ENCODE data around the gene RAB4A. TPM values are rescaled to one million over a fixed set of nuclear protein-coding genes. Genes with fewer than 3 reads are reported as not detected.

RAB4A gene
- total RNA-seq, 2 donors from 2014 or later = 12.5 to 69.0 TPM

DNA sequence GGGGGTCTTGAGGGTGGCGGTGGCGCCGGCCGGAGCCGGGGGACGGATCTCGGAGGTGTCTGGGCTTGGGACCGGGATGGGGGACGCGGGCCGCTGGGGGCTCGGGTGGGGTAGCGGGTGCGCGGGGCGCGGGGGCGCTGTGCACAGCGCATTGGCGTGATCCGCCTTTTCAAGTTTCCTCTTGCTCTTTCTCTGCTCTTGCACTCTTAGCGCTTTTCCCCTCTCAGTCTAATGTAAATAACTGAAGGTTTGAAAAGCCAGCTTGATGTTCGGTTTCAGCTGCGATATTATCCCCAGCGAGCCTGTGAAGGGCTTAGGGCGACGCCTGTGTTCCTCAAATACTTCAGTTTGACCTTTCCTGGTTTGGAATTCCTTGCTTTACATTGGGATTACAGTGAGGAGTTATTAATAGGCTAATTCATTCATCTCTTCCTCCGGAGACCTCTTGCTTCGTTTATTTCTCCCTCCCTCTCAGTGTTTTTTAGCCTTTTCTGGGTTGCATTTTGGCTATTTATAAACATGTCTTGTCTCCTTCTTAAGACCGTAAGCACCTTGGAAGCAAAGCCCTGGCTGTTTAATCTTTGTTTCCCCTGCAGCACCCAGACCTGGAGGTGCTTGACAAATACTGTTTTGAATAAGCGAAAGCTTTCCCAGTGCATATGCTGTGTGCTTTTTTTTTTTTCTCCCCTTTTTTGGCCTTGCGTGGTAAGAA is 693 bp downstream of the RAB4A start:
- Histone ChIP-seq H3K27ac (peak overlapping the region; percentile 92 to 96 (median 94)), H3K4me3 (peak overlapping the region; percentile 13 to 32), H3K9me3 (no peaks in the 10 kb centered on the region), H3K36me3 (replicated peaks in 1 of 2; ENCODE audit: insufficient read depth in 1 of 2, low read depth in 2 of 2) (no peaks in the 10 kb centered on the region), H3K27me3 (no peaks in the 10 kb centered on the region), H3K4me1 (peaks cover 57% of the 10 kb centered on the region)
- TF ChIP-seq, protein P1, sequence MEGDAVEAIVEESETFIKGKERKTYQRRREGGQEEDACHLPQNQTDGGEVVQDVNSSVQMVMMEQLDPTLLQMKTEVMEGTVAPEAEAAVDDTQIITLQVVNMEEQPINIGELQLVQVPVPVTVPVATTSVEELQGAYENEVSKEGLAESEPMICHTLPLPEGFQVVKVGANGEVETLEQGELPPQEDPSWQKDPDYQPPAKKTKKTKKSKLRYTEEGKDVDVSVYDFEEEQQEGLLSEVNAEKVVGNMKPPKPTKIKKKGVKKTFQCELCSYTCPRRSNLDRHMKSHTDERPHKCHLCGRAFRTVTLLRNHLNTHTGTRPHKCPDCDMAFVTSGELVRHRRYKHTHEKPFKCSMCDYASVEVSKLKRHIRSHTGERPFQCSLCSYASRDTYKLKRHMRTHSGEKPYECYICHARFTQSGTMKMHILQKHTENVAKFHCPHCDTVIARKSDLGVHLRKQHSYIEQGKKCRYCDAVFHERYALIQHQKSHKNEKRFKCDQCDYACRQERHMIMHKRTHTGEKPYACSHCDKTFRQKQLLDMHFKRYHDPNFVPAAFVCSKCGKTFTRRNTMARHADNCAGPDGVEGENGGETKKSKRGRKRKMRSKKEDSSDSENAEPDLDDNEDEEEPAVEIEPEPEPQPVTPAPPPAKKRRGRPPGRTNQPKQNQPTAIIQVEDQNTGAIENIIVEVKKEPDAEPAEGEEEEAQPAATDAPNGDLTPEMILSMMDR (IDR thresholded peaks at IDR 0.05) = peak in 1 of 7 experiments; percentile 6
- TF ChIP-seq POLR2A (IDR thresholded peaks at IDR 0.05) = no peak
- ATAC-seq = peak; percentile 7
- intact Hi-C loops (cut with DNase I) = no loop called here
- DNase-seq = peak in 3 of 4 donors; percentile 27 to 54 (median 32)
- WGBS, 2 donors = 2 to 3% methylated on average over 19 to 30 of the region's 32 CpGs

DNA sequence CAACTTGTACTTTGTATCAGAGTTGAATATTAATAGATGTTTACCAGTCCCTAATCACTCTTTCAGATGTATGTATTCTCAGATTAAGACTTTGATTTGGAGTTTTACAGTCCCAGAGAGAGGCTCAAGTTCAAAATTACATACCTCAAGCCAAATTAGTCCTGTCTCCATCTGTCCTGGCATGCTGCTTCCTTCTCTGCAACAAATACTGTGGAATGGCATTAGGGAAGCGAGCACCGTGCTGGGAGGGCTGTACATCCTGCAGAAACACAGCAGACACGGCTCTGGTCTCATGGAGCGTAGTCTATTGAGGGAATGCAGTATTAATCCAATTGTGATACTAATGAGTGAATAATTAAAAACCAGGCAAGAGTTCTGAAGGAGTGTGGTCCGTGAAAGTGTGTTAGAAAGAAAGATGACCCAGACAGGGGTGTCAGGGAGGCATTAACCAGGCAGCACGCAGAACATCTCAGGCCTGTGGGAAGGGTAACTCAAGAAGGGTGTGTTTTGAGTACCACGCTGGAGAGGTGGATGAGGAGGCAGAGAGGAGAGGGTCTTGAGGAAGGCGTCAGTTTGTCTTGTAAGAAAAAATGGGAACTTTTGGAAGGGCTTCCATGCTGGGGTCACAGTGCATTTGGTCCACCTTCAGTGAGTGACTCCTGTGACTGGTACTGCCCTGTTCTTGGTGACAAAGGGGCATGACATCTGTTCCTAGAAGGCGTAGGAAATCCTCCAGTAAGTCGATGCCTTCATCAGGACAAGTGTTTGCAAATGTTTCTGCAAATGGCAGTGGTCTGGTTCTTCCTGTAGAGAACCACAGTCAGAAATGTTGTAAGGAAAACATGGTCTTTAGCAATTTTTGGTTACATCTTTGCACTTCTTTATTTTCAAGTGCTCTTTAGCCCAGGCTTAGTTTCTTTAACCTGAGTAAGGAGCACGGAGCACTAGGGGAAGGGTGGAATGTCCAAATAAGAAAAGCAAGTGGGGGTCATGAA is 1.6 kb downstream of the RAB4A start:
- WGBS, 2 donors = 34% methylated on average over 11 of the region's 11 CpGs
- TF ChIP-seq, protein P1 (IDR thresholded peaks at IDR 0.05) = no peak
- TF ChIP-seq POLR2A (IDR thresholded peaks at IDR 0.05) = no peak
- Histone ChIP-seq H3K4me3 (peak overlapping the region; percentile 13 to 32), H3K9me3 (no peaks in the 10 kb centered on the region), H3K36me3 (replicated peaks in 1 of 2; ENCODE audit: insufficient read depth in 1 of 2, low read depth in 2 of 2) (no peaks in the 10 kb centered on the region), H3K27me3 (no peaks in the 10 kb centered on the region), H3K27ac (peak overlapping the region; percentile 28 to 96 (median 93)), H3K4me1 (peaks cover 60% of the 10 kb centered on the region)
- intact Hi-C loops (cut with DNase I) = no loop called here
- DNase-seq (peak in 1 of 4 donors; percentile 20), ATAC-seq (no peak)

DNA sequence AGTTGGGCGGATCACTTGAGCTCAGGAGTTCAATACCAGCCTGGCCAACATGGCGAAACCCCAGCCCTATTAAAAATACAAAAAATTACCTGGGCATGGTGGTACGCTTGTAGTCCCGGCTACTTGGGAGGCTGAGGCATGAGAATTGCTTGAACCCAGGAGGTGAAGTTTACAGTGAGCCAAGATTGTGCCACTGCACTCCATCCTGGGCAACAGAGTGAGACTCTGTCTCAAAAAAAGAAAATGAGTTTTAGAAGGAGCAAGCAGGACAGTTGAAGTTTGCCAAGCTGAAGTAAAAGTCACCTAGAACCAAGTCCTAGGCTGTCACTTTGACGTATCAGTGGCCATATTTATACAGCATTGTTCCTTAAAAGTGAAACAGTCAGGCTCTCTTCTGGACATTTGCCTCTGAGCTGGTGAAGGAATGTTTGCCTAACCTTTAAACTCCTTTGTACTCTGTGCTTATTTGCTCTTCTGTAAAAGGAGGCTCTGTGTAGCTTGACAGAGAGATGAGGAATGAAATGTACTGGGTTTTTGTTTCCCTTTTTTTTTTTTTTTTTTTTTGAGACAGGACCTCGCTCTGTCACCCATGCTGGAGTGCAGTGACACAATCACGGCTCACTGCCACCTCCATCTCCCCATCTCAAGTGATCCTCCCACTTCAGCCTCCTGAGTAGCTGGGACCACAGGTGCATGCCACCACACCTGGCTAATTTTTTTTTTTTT is 2.8 kb downstream of the RAB4A start:
- TF ChIP-seq POLR2A (IDR thresholded peaks at IDR 0.05) = peak in 2 of 3 donors; percentile 35 to 47
- TF ChIP-seq, protein P1 (IDR thresholded peaks at IDR 0.05) = no peak
- DNase-seq (peak; percentile 43 to 77 (median 51)), ATAC-seq (peak; percentile 63)
- peaks cover 72% of the 10 kb centered on the region for H3K4me1 ChIP-seq
- no peaks in the 10 kb centered on the region for H3K36me3 ChIP-seq (replicated peaks in 1 of 2; ENCODE audit: insufficient read depth in 1 of 2, low read depth in 2 of 2)
- no peaks in the 10 kb centered on the region for H3K9me3 ChIP-seq
- no peaks in the 10 kb centered on the region for H3K27me3 ChIP-seq
- intact Hi-C loops (cut with DNase I) = no loop called here
- no peak overlapping the region for H3K4me3 ChIP-seq
- H3K27ac ChIP-seq = peak overlapping the region; percentile 69 to 96 (median 93)
- WGBS, 2 donors = 38 to 41% methylated on average over 7 of the region's 7 CpGs

DNA sequence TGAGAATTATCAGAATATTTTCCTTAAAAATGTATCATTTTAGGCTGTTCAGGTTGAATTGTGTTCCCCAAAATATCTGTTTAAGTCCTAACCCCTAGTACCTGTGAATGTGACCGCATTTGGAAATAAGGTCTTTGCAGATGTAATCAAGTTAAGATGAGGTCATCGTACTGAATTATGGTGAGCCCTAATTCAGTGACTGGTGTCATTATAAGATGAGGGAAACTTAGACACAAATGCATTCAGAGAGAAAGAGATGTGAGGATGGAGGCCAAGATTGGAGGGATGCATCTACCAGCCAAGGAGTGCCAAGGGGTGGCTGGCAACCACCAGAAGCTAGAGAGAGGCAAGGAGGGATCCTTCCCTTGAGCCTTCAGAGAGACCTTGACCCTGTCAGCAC is 4.1 kb downstream of the RAB4A start:
- Histone ChIP-seq H3K36me3 (replicated peaks in 1 of 2; ENCODE audit: insufficient read depth in 1 of 2, low read depth in 2 of 2) (no peaks in the 10 kb centered on the region), H3K9me3 (no peaks in the 10 kb centered on the region), H3K4me3 (no peak overlapping the region), H3K27me3 (no peaks in the 10 kb centered on the region), H3K4me1 (peaks cover 79% of the 10 kb centered on the region), H3K27ac (peak overlapping the region in 3 of 4 donors; percentile 92 to 96 (median 94))
- WGBS, 2 donors = 94 to 95% methylated on average over 2 of the region's 2 CpGs
- TF ChIP-seq, protein P1 (IDR thresholded peaks at IDR 0.05) = no peak
- no peak for TF ChIP-seq POLR2A (IDR thresholded peaks at IDR 0.05)
- intact Hi-C loops (cut with DNase I) = no loop called here
- DNase-seq (no peak), ATAC-seq (no peak)

Measured in body of pancreas (tissue), 4 donors.